Dedifferentiated amniotic fluid mesenchymal stem cell (primary cell): ENCODE measurements around the gene CIDEB.
"Not testable (repeated sequence)": the region's sequence is repeated elsewhere in the genome, so short reads cannot be mapped to it uniquely, and the experiment has no call there.

Experiments
- DNase-seq: peaks from one replicate; pipeline ENCODE4 v3.0.0-alpha.2; 2016; ENCODE audit errors: extremely low spot score

The CIDEB gene, protein sequence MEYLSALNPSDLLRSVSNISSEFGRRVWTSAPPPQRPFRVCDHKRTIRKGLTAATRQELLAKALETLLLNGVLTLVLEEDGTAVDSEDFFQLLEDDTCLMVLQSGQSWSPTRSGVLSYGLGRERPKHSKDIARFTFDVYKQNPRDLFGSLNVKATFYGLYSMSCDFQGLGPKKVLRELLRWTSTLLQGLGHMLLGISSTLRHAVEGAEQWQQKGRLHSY

DNA sequence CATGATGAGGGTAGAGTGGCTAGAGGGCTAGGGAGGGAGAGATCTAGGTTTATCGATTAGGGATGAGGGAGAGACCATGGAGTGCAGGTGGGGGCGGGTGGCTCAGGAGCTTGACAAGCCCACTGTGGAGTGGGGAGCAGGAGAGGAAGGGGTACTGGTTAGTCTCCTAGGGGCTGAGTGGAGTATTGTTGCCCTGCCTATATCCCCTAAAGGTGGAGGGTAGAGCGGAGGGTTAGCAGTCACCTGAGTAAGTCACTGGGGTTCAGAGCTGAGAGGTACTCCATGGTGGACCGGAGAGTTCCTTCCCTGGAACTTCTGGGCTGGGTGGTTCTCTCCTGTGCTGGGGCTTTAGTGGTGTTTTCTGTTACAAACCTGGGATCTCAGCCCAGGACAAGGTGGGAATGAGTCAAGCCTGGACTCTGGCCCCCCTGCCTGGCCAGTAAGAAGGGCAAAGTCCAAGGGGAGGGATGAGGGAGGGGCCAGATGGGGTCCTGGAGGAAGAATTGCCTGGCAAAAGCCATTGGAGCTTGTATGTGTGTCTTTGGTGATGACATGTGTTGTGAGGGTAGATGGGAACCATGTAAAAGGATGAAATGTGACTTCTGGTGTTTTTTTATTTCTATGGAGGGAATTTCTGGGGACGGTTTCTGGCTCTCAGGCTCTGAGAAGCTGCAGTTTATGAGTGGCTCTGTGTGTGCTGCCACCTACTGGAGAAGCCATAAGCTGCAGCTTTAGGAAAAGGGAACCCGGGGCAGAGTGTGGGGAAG lies at the start of gene CIDEB:
Gene CIDEB, minus strand, starts transcription at position 403 of the 767 bp plus-strand sequence. Its CDS starts 119 bp downstream, at position 284.
- peak; percentile 45 for DNase-seq

DNA sequence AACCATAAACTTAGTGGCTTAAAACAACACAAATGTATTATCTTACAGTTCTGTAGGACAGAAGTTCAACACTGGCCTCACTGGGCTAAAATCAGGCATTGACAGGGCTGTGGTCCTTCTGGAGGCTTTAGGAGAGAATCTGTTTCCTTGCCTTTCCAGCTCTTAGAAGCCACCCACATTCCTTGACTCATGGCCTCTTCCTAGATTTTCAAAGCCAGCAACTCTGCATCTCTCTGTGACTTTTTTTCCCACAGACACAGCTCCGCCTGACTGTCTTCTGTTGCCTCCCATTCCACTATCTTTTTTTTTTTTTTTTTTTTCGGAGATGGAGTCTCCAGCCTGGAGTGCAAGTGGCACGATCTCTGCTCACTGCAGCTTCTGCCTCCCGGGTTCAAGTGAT lies 48.4 kb upstream of the CIDEB start:
- no peak for DNase-seq

DNA sequence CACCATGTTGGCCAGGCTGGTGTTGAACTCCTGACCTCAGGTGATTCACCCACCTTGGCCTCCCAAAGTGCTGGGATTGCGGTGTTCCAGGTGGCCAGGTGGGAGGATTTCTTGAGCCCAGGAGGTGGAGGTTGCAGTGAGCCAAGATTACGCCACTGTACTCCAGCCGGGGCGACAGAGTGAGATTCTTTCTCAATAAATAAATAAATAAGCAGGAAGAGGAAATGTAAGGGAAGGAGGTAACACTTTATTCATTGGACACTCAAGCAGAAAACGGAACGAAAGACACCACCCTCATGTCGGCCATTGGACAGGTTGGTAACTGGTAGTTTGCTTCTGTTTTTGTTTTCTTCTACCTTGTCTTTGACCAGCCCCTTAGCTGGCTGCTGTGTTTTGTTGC lies 47.2 kb upstream of the CIDEB start:
- DNase-seq, result no peak

DNA sequence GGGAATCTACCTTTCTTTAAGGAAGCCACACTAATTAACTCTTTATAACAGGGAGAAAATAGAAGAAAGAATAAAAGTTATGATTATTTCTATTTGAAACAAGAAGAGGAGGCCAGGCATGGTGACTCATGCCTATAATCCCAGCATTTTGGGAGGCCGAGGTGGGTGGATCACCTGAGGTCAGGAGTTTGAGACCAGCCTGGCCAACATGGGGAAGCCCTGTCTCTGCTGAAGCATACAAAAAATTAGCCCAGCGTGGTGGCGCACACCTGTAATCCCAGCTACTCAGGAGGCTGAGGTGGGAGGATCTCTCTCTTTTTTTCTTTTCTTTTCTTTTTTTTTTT lies 46.7 kb upstream of the CIDEB start:
- DNase-seq, result not testable (repeated sequence)

DNA sequence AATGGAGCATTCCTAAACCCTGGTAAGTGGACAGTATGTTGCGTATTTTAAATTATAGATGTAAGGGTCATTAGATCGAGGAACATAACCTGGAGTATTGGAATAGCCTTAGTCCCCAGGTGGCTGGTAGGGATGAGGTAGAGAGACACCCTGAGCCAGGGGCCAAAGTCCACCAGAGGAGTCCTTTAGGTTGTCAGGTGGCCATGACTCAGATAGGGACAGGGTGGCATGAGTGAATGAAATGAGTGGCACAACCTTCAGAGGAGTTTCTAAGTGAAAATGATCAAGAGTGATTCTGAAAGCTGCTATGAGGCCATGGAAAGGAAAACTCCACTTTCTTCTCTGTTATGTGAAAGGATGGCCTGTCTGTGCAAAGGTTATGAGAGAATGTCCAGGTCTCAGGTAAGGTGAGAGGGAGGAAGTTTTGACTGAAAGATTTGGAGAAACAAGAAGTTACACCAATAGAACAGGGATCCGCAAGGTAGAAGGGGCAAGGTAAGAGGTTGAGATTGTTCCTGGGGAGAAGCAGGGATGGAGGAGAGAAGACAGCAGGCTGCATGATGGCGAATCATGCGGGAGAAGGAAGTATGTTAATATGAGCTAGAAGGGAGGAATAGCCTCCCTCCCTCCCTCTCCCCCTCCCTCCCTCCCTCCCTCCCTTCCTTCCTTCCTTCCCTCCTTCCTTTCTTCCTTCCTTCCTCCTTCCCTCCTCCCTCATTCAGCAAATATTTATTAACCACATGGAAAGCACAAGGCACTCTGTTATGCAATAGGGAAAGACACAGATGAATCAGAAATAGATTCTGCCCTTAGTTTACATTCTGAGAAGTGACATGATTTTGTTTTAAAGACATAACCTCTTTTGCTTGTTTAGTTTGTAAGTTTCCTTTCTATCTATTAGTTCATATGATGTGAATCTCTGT lies 46.0 kb upstream of the CIDEB start:
- peak; percentile 38 for DNase-seq

DNA sequence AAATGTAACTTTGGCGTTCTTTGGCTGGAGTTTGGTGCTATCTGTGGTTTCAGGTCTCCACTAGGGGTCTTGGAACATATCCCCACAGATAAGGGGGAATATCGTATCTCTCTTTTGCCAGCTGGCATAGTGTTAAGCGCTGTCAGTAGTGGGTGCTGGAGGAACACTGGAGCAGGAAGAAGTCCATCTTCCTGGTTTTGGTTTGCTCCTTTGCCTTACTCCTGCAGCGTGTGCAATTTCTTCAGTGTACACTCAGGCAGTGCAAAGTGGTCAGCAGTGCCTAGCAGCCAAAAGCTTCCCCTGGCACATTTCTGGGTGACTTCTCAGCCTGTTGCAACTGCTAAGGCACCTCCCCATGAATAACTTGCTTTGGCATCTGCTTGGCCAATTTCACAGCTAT lies 43.7 kb upstream of the CIDEB start:
- peak; percentile 66 for DNase-seq

DNA sequence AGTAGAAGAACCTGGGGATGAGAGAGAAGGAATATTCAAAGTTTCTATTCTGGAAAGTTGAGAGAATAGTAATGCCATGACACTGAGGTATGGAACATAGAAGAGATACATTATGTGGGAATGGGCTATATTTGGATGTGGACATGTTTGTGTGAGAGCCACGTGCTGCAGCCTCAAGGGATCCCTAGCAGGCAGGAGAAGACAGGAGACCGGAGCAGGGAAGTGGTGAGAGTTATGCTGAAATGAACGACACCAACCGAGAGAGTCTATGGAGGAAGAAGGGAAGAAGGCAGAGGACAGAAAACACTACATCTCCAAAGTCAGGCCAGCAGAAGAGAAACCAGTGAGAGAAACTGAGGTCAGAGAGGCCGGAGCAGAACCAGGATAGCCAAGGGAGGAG lies 42.0 kb upstream of the CIDEB start:
- DNase-seq, result no peak

DNA sequence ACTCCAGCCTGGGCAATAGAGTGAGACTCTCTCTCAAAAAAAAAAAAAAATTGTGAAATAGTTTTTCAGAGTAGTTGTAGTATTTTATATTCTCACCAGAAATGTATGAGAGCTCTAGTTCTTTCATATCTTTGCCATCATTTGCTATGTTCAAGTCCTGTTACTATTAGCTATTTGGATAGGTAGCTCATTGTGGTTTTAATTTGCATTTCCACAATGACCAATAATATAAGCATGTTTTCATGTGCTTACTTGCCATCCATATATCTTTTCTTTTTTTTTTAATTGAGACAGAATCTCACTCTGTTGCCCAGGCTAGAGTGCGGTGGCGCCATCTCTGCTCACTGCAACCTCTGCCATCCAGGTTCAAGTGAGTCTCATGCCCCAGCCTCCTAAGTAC lies 40.4 kb upstream of the CIDEB start:
- DNase-seq, result no peak

DNA sequence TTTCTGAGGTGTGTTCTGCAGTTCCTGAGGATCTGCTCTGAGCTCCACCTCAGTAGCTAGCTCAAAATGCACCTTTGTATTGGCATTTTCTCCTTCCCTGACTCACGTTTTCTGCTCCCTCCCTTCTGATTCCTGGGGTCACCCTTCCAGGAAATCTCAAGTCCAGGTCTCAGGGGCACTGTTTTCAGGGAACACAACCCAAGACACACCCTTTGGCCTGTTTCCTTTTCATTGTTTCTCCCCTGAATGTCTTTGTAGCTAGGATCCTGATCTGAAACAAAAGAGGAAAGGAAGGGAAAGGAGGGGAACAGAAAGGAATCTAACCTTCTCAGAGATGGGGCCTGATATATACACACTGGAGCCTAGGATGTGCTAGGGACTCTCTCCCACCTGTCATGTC lies 39.4 kb upstream of the CIDEB start:
- DNase-seq, result no peak

DNA sequence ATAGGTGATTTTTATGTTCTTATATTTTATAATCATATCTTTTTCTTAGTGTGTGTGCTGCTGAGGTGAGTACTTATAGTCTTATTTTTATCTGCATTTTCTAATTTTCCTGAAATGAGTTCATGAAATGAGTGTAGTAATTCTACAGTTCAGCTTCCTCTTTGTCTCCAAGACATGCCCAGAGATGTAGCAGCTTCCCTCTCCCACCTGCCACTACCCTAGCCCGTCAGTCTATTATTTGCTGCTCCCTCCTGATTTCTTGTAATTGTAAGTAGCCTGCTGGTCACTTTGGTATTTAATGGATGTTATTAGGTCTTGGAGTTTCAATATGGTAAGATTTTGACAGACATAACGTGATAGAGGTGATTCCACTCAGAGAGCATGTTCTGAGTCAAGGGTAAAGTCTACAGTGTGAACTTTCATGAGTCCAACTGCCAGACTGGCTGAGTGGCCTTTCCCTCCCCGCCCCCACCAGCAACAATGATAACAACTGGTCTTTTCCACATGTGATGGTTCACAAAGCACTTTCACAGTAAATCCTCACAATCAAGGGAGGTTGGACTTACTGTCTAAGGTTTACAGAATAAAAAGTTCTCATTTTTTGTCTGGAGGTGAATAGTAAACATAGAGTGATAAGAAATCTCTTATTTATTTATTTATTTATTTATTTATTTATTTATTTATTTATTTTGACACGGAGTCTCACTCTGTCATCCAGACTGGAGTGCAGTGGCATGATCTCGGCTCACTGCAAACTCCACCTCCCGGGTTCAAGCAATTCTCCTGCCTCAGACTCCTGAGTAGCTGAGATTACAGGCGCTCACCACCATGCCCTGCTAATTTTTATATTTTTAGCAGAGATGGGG lies 36.3 kb upstream of the CIDEB start:
- DNase-seq, result no peak

DNA sequence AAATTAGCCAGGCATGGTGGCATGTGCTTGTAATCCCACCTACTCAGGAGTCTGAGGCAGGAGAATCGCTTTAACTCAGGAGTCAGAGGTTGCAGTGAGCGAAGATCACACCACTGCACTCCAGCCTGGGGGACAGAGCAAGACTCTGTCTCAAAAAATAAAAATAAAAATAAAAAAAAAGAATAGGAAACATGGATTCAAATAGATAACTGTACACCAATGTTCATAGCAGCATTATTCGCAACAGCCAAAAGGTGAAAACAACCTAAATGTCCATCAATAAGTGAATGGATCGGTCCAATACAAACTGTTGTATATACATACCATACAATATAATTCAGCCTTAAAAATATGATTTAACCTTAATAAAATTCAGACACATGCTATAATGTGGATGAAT lies 35.1 kb upstream of the CIDEB start:
- no peak for DNase-seq

DNA sequence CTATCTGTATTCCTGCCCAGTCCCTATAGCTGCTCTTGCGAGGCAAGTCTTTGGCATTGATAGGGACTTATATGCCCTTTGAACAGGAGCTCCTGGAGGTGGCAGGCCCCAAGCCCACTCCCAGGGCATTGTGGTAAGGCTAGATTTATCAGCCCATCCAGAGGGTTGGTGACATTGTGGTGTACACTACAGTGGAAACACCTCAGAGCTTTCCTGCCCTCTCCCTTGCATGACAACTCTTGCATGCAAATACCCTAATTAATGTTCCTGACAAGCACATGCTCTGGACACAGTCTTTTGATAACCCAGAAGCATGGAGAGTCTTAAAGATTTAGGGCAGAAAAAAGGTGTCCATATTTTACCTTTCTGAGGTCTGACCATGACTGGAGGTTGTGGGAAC lies 32.8 kb upstream of the CIDEB start:
- no peak for DNase-seq

DNA sequence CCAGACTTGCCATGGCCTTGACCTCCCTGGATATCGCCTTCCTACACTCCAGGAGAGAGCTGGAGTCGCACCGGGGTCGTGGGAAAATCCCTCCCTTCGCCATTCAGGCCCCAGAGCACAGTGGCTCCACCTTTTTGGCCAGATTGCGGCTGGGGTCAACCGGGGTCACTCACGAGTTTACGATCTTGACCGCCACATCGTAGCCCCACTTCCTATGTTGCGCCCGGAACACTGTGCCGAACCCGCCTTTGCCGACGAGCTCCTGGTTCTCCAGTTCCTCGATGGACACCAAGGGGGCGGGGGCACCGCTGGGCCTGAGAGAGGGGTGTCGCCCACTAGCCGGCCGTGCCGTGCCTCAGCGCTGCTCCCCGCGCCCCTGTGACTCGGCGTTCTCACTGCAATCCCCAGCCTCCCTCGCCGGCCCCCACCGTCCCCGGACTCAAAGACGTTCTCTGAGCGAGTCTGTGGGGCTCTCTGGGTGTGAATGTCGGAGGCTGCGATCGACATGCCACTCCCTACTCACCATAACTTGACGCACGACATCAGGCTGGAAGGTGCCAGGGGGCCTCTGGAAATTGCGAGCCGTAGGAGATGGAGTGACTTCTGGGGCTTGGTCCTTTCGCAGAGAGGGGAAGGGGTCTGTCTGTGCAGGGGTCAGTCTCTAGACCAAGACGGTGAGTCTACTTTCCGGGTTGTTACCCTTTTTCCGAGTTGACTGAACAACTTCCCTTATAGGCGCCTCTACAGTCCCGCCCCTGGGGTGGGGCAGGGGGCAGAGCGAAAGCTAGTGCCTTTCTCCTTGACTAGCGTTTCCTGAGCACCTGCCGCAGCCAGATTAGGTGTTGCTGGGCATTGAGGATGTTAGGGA lies 31.7 kb upstream of the CIDEB start, which contains the start of gene RIPK3:
Gene RIPK3, minus strand, starts transcription at position 708 of the 868 bp plus-strand sequence. Its CDS starts 165 bp downstream, at position 543.
- DNase-seq, result no peak

DNA sequence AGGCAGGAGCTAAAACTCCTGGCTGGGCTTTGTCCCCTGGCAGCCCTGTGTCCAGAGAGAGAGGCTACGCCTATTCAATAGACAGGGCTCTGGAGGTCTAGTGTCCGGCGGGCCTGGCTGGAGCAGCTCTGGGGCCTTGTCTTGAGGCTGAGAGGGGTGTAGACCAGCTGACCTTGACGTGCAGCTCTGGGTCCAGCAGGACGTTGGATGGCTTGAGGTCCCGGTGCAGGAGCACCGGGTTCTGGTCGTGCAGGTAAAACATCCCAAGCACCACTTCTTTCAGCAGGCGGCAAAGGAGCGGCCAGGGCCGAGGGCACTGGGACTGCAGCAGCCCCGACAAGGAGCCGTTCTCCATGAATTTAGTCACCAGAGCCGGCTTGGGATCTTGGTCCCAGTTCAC lies 31.1 kb upstream of the CIDEB start:
- DNase-seq, result no peak

DNA sequence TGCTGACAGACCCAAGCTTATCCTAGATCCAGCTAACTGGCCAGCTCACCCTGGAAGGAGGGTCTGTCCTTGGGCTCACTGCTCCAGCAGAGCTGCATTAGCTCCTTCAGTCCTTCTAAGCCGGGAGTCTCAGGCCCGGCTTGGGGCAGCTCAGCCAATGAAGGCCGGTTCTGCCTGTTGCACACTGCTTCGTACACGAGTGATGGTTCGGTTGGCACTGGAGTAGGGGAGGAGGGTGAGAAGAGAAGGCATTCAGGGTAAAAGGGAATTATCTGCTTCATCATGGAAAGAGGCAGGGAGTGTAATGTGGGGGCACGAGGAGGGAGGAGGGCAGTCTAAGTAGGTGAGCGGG lies 30.0 kb upstream of the CIDEB start:
- no peak for DNase-seq

DNA sequence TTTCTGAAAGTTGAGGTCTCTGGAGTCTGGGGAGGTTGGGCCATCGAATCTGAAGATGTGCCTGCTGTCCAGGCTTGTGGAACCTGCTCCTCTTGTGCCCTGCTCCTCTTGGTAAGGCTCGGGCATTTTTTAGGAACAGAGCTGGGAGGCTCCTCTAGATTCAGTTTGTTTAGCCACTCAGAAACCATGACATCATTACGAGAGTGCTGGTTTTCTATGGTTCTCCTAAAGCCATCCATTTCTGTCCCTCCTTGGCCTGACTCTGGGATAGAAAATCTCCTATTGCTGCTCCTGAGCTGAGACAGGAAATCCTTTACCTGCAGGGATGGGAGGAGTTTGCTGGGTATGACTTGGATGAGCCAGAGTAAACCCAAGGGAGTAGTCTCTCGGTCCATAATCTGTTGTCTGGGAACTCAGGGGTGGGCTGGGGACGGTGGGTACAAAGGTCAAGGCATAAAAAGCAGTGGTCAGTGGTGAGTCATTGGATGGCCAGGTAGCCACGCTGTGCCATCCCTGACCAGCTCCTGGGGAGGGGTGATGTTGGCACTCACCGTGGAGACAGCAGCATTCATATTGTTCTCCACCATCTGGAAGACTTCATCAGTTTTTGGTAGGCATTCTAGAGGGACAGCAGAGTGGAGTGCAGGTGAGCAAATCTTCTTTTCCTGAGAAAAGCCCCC lies 29.5 kb upstream of the CIDEB start:
- DNase-seq, result no peak

DNA sequence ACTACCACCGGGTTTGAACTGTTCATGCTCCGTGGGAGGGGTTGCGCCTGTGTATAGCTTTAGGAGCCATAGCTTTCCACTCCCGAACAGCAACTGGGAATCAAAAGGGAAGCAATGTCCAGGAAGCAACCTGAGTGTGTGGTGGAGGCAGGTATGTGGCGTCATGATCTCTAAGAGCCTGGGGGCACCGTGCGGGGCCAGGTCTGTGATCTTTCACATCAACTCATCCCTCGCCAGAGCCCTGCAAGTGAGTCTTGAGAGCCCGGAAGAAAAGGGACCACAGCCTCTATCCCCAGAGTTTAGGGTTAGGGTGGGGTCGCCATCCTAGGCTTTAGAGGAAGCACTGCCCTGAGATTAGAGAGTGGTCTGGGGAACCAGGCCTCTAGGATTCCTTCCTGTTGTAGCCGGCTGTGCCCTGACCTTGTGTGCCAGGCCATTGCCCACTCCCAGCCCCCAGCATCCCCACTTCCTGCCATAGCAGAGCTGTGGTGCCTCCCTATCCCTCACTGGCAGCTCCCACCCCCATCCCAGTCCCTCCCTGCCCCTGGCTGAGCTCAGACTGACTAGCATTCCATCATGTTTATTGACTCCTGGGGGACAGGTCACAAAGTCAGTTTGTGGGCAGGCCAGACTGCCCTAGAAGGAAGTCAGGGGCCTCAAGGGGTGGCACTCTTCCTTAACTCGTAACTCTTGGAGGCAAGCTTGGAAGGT lies 27.8 kb upstream of the CIDEB start:
- DNase-seq, result no peak

DNA sequence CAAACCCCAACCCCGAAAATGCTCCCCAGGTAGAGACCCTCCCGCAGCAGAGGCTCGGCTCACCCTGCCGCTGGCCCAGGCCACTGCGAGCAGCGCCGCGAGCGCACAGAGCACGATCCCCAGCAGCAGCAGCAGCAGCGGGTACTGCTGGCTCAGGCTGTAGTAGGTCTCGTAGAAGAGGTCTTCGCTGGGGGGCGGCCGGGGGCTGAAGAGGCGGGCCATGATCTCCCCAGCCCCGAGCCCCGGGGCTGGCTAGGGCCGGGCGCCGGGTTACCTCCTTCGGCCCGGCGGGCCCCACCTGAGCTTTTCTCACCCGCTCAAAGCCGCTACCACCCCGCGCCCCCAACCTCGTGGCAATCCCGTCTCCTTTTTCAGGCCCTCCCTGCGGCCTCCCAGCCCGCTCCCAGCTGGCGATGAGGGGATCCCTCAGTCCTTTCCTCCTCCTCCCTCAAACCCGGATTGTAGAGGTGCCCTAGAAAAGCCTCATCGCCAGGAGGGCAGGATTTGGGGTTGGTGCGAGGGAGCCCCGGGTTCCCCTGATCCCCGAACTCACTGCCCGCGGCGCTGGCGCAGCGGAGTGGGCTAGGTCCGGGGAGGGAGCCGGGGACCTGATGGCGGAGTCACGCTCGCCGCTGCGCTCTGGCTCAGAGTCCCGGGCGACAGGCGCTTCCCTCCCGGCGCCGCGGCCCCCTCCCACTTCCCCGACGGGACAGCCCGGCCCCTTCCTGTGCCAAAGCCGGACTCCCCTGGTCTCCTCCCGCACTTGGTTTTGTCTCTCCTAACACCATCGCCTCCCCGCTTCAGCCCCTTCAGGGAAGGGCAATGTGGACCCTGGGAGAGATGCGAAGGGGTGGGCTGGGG lies 26.9 kb upstream of the CIDEB start, which contains the start of gene ADCY4:
Gene ADCY4, minus strand, starts transcription at position 641 of the 861 bp plus-strand sequence. Its CDS starts 419 bp downstream, at position 222.
- DNase-seq, result no peak
